ENCODE data around the gene OR51G1. TPM values are rescaled to one million over a fixed set of nuclear protein-coding genes. Genes with fewer than 3 reads are reported as not detected.

The OR51G1 gene
- total RNA-seq, 2 experiments from 2014 or later = not detected

DNA sequence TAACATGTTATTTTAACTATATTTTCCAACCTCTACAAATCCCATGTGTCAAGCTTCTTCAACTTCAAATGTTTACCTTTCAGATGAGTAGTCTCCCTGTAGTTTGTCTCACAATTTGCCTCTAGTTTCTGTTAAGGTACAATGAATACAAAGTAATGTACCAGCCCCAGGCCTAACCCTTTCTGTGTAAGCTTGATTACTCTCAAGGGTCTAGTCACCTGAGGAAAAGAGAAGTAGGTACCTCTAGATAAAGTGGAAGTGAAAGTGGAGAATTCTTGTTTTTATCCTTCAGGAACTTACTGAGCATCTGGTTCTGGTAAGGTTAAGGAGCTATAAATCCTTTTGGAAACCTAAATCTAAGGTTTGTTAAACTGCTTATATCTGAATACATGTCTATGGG, 20.7 kb downstream of the OR51G1 start, which contains the start of gene OR51A7:
OR51A7 (plus strand) TSS at position 300 of the 400 bp plus-strand sequence. CDS start 3,587 bp downstream, outside the sequence.
- Mint-ChIP-seq H3K4me3 (no peak within 1 kb of the TSS), H3K27me3 (peaks cover 5% of the 10 kb centered on the region), H3K36me3 (ENCODE audit: low read depth) (no peaks in the 10 kb centered on the region), H3K9me3 (peaks cover 3% of the 10 kb centered on the region), H3K4me1 (ENCODE audit: low read depth) (no peaks in the 10 kb centered on the region), H3K27ac (no peak within 1 kb of the TSS)
- ChIA-PET POLR2A (no interaction called here), CTCF (no interaction called here)
- intact Hi-C loops (cut with DNase I, micrococcal nuclease) = no loop called here
- no peak within 1 kb of the TSS for H3K27ac ChIP-seq (ENCODE audit: low read depth in 1 of 2, low read length in 2 of 2)
- no peaks in the 10 kb centered on the region for H3K27me3 ChIP-seq (ENCODE audit: control insufficient read depth in 1 of 2, insufficient read depth in 2 of 2, low read length in 2 of 2)
- H3K36me3 ChIP-seq (ENCODE audit: insufficient read depth, low read length) = no peaks in the 10 kb centered on the region
- H3K4me3 ChIP-seq (ENCODE audit: low read length) = no peak within 1 kb of the TSS
- TF ChIP-seq CTCF (IDR thresholded peaks at IDR 0.05) = no peak
- no peaks in the 10 kb centered on the region for H3K4me1 ChIP-seq (ENCODE audit: insufficient read depth, low read length)
- no peaks in the 10 kb centered on the region for H3K9me3 ChIP-seq (ENCODE audit: control insufficient read depth in 1 of 2, insufficient read depth in 1 of 2, low read length in 2 of 2)
- ATAC-seq (ENCODE audit: poor library complexity) = no peak
- DNase-seq = no peak

- no peak for TF ChIP-seq CTCF (IDR thresholded peaks at IDR 0.05)
- CTCF ChIA-PET = no interaction called here
- Histone ChIP-seq H3K9me3 (ENCODE audit: control insufficient read depth in 1 of 2, insufficient read depth in 1 of 2, low read length in 2 of 2) (no peaks in the 10 kb centered on the region), H3K4me3 (ENCODE audit: low read length) (no peak overlapping the region), H3K27ac (ENCODE audit: low read depth in 1 of 2, low read length in 2 of 2) (no peak overlapping the region), H3K27me3 (ENCODE audit: control insufficient read depth in 1 of 2, insufficient read depth in 2 of 2, low read length in 2 of 2) (no peaks in the 10 kb centered on the region), H3K36me3 (ENCODE audit: insufficient read depth, low read length) (no peaks in the 10 kb centered on the region), H3K4me1 (ENCODE audit: insufficient read depth, low read length) (no peaks in the 10 kb centered on the region)
- ATAC-seq (ENCODE audit: poor library complexity) (no peak), DNase-seq (no peak)
- no peak overlapping the region for H3K4me3 Mint-ChIP-seq
- intact Hi-C loops (cut with DNase I, micrococcal nuclease) = no loop called here
- H3K27ac Mint-ChIP-seq = no peak overlapping the region
- no peaks in the 10 kb centered on the region for H3K36me3 Mint-ChIP-seq (ENCODE audit: low read depth)
- POLR2A ChIA-PET = no interaction called here
- H3K9me3 Mint-ChIP-seq = no peaks in the 10 kb centered on the region
- no peaks in the 10 kb centered on the region for H3K27me3 Mint-ChIP-seq
- H3K4me1 Mint-ChIP-seq (ENCODE audit: low read depth) = no peaks in the 10 kb centered on the region
These were observed 32.0 kb downstream of the OR51G1 start for GRCh38 chr11:4891996-4892640.

- H3K36me3 Mint-ChIP-seq (ENCODE audit: low read depth) = no peaks in the 10 kb centered on the region
- DNase-seq (no peak), ATAC-seq (ENCODE audit: poor library complexity) (no peak)
- H3K27ac Mint-ChIP-seq = no peak overlapping the region
- Histone ChIP-seq H3K9me3 (ENCODE audit: control insufficient read depth in 1 of 2, insufficient read depth in 1 of 2, low read length in 2 of 2) (no peaks in the 10 kb centered on the region), H3K4me1 (ENCODE audit: insufficient read depth, low read length) (no peaks in the 10 kb centered on the region), H3K27ac (ENCODE audit: low read depth in 1 of 2, low read length in 2 of 2) (no peak overlapping the region), H3K27me3 (ENCODE audit: control insufficient read depth in 1 of 2, insufficient read depth in 2 of 2, low read length in 2 of 2) (no peaks in the 10 kb centered on the region), H3K36me3 (ENCODE audit: insufficient read depth, low read length) (no peaks in the 10 kb centered on the region), H3K4me3 (ENCODE audit: low read length) (no peak overlapping the region)
- TF ChIP-seq CTCF (IDR thresholded peaks at IDR 0.05) = no peak
- H3K27me3 Mint-ChIP-seq = no peaks in the 10 kb centered on the region
- H3K4me3 Mint-ChIP-seq = no peak overlapping the region
- intact Hi-C loops (cut with DNase I, micrococcal nuclease) = no loop called here
- H3K4me1 Mint-ChIP-seq (ENCODE audit: low read depth) = no peaks in the 10 kb centered on the region
- H3K9me3 Mint-ChIP-seq = no peaks in the 10 kb centered on the region
- ChIA-PET POLR2A (no interaction called here), CTCF (interaction anchor here (1.1 kb wide), 1 partner anchor 177 kb away, joined by 3 read pairs; no protein-coding TSS in a partner anchor)
These were observed 33.9 kb downstream of the OR51G1 start for GRCh38 chr11:4890279-4890678.

Measured in CD4-positive, alpha-beta T cell (primary cell).